Heart right ventricle (tissue), 16 donors: ENCODE data around the gene TPM1. TPM values are rescaled to one million over a fixed set of nuclear protein-coding genes. Genes with fewer than 3 reads are reported as not detected.
A peak's percentile ranks its signal among the peaks of the same experiment; 100 is the strongest.
"Not testable (repeated sequence)": the region's sequence is repeated elsewhere in the genome, so short reads cannot be mapped to it uniquely, and the experiment has no call there.

Source experiments
- ATAC-seq, 8 donors: fragments of 200-7000 bp; cut with Tn5 transposase; one replicate each; pipeline ENCODE4 v1.9.1; 2020; ENCODE audit warnings: mild to moderate bottlenecking in 8 of 8, moderate library complexity in 8 of 8, moderate number of reproducible peaks in 1 of 8
- DNase-seq, 2 donors: peaks; one replicate each; pipeline ENCODE4 v3.0.0-alpha.2; 2020
- H3K27ac ChIP-seq, 10 donors: fragments of 200-600 bp; sonication (generic) in 2 of 10; one replicate each; pipeline versions ENCODE4 v1.5.0 to v1.8.0; 2020 to 2022; ENCODE audit warnings: mild to moderate bottlenecking in 3 of 10
- H3K27me3 ChIP-seq, 7 donors: fragments of 200-600 bp; one replicate each; pipeline ENCODE4 v1.8.0; 2021 to 2022; ENCODE audit warnings: mild to moderate bottlenecking in 2 of 7
- H3K36me3 ChIP-seq, 9 donors: fragments of 200-600 bp; sonication (generic) in 1 of 9; one replicate each; pipeline versions ENCODE4 v1.5.0 to v1.8.0; 2020 to 2022; ENCODE audit warnings: mild to moderate bottlenecking in 2 of 9
- H3K4me1 ChIP-seq, 9 donors: fragments of 200-600 bp; sonication (generic) in 1 of 9; one replicate each; pipeline versions ENCODE4 v1.5.0 to v1.8.0; 2020 to 2022; ENCODE audit warnings: mild to moderate bottlenecking in 4 of 9
- H3K4me3 ChIP-seq, 10 donors: fragments of 200-600 bp; sonication (generic) in 2 of 10; one replicate each; pipeline versions ENCODE4 v1.5.0 to v1.8.0; 2020 to 2022; ENCODE audit warnings: mild to moderate bottlenecking in 7 of 10, moderate library complexity in 2 of 10
- H3K9me3 ChIP-seq, 11 donors: fragments of 200-600 bp in 10 of 11; sonication (generic) in 2 of 11; one replicate each; pipeline versions ENCODE4 v1.5.0 to v1.8.0; 2013 to 2022; ENCODE audit warnings: mild to moderate bottlenecking in 2 of 11, control low read depth in 1 of 11, moderate library complexity in 1 of 11
- WGBS, 2 donors: extraction: QIAGEN DNeasy Blood & Tissue Kit; methylation state at CpG; one replicate each; pipeline ENCODE4 v1.1.7; 2013; ENCODE audit warnings: inconsistent platforms in 1 of 2; 5-methylcytosine and 5-hydroxymethylcytosine counted together
- intact Hi-C, 10 donors: fragments of 100-400 bp; cut with DNase I; formaldehyde crosslinking; loops; one replicate each; pipeline versions ENCODE4 v1.11.1 to v1.14.2; 2022
- polyA plus RNA-seq, 2 donors: library from polyadenylated mRNA; stranded (reverse); fragments of 200-250 nt; gene quantifications; one replicate each; pipeline ENCODE4 v1.2.3, GENCODE V29; 2013
- total RNA-seq, 10 donors: library from RNA; stranded (reverse); fragmentation: NEBNext Ultra II Directional in 3 of 10; extraction: Animal tissue kit (Norgen Biotek cat#: 25700) in 3 of 10; gene quantifications; one replicate each; pipeline versions ENCODE4 v1.2.1 to v1.2.4, GENCODE V29; 2021 to 2023
- TF ChIP-seq, protein P1 (sequence below), 9 donors: fragments of 200-600 bp; sonication (generic) in 2 of 9; IDR thresholded peaks; one replicate each; pipeline versions ENCODE4 v1.5.0 to v1.8.0; 2021 to 2022; ENCODE audit warnings: antibody characterized with exemption in 9 of 9, mild to moderate bottlenecking in 5 of 9, moderate library complexity in 1 of 9
- donor health status: Arrhythmogenic right ventricular cardiomyopathy.
- donor health status: ischemic (EF 13 %, LVEDD 7.1; RV severe dilation, severe dysfunction).
- donor health status: healthy with polysubstance abuse.
- donor health status: DM: no; HTN: yes; CAD: no.
- donor health status: DM: no; HTN: no; CAD: no.
- donor health status: ischemic (EF 25% LVEDD 6.9; RV normal size, moderate dysfunction).
- donor health status: ischemic (EF 25% LVEDD 5.7; RV mildly dilated, moderate dysfunction).
- donor health status: healthy.
- donor health status: DM: yes; HTN: yes; CAD: no.
- donor health status: Ischemic cardiomyopathy.
- donor health status: ischemic (EF 35%, LVEDD 5.7; RV mildly dilated, moderate dysfunction).
- donor health status: nonischemic (EF 11% LVEDD 7.7; RV severe dilation, severe dysfunction).
- donor health status: DM: yes; HTN: yes; CAD: no.
- donor health status: PGD.
- donor health status: ischemic (EF 29% LVEDD 5.4; RV normal size, mild dysfunction).
- donor health status: nonischemic (EF 23%, LVEDD 6.1; RV moderate dilation, normal function).

The TPM1 gene
- total and polyA plus RNA-seq, 12 donors, result 10,066 to 18,091 (median 14,403) TPM

DNA sequence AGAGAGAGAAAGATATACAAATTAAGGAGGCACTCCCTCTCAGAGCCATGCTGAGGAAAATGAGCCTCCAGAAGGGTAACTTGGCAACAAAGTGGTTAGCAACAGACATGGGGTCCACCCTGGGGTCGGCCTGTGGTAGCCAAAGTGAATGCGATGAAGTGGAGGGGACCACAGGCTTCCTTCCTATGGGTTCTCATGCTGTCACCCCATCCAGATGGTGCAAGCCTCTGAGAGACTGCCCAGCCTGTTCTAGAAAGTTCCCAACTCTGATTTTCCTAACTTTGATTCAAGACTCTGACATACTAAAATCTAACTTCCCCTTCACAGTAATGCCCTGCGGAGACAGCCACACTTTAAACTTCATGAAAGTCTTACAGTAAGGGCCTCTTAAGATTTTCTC is 60.9 kb downstream of the TPM1 start:
- no peak overlapping the region for H3K4me3 ChIP-seq
- H3K27me3 ChIP-seq, result no peaks in the 10 kb centered on the region
- ATAC-seq (no peak), DNase-seq (no peak)
- TF ChIP-seq, protein P1, sequence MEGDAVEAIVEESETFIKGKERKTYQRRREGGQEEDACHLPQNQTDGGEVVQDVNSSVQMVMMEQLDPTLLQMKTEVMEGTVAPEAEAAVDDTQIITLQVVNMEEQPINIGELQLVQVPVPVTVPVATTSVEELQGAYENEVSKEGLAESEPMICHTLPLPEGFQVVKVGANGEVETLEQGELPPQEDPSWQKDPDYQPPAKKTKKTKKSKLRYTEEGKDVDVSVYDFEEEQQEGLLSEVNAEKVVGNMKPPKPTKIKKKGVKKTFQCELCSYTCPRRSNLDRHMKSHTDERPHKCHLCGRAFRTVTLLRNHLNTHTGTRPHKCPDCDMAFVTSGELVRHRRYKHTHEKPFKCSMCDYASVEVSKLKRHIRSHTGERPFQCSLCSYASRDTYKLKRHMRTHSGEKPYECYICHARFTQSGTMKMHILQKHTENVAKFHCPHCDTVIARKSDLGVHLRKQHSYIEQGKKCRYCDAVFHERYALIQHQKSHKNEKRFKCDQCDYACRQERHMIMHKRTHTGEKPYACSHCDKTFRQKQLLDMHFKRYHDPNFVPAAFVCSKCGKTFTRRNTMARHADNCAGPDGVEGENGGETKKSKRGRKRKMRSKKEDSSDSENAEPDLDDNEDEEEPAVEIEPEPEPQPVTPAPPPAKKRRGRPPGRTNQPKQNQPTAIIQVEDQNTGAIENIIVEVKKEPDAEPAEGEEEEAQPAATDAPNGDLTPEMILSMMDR (IDR thresholded peaks at IDR 0.05), result no peak
- intact Hi-C loops, result no loop called here
- H3K27ac ChIP-seq, result no peak overlapping the region
- 91 to 95% methylated on average over 3 of the region's 3 CpGs for WGBS, 2 donors
- H3K9me3 ChIP-seq, result no peaks in the 10 kb centered on the region
- H3K36me3 ChIP-seq, result no peaks in the 10 kb centered on the region
- peaks cover 0 to 5% (median 0%) of the 10 kb centered on the region in 9 donors for H3K4me1 ChIP-seq

DNA sequence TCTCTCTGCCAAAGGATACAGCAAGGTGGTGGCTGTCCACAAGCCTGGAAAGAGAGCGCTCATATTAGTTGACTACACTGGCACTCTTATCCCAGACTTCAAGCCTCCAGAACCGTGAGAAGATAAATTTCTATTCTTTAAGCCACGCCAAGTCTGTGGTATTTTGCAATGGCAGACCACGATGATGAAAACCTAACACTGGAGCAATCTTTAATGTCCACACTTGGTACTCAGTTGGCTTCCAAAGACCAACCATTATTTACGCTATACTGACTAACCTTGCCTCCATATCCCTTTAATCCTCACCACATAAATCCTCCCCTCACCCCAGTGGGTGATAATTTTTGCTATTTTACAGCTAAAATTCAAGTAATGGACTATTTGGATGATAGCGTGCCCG is 62.2 kb downstream of the TPM1 start:
- TF ChIP-seq, protein P1 (IDR thresholded peaks at IDR 0.05), result no peak
- DNase-seq (no peak), ATAC-seq (no peak)
- no peaks in the 10 kb centered on the region for H3K9me3 ChIP-seq
- peaks cover 0 to 5% (median 0%) of the 10 kb centered on the region in 9 donors for H3K4me1 ChIP-seq
- WGBS, 2 donors, result 71% methylated on average over 7 of the region's 7 CpGs
- no peak overlapping the region for H3K4me3 ChIP-seq
- no peaks in the 10 kb centered on the region for H3K27me3 ChIP-seq
- no peaks in the 10 kb centered on the region for H3K36me3 ChIP-seq
- H3K27ac ChIP-seq, result no peak overlapping the region
- intact Hi-C loops, result no loop called here

DNA sequence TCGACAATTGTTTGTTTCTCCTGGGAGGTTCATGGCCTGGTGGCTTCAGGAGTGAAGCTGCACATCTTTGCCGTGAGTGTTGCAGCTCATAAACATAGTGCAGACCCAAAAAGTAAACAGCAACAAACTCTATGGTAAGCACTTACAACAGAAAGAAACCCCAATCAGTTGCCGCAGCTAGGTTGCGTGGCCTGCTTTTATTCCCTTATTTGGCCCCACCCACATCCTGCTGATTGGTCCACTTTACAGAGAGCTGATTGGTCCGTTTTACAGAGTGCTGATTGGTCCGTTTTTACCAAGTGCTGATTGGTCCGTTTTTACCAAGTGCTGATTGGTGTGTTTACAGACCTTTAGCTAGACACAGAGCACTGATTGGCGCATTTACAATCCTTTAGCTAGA is 62.8 kb downstream of the TPM1 start:
- H3K36me3 ChIP-seq, DNase-seq, H3K4me3 ChIP-seq, H3K9me3 ChIP-seq, H3K4me1 ChIP-seq, intact Hi-C loops, H3K27ac ChIP-seq, H3K27me3 ChIP-seq, ATAC-seq: not testable (repeated sequence)
- WGBS, 2 donors, result 80% methylated on average over 8 of the region's 8 CpGs

DNA sequence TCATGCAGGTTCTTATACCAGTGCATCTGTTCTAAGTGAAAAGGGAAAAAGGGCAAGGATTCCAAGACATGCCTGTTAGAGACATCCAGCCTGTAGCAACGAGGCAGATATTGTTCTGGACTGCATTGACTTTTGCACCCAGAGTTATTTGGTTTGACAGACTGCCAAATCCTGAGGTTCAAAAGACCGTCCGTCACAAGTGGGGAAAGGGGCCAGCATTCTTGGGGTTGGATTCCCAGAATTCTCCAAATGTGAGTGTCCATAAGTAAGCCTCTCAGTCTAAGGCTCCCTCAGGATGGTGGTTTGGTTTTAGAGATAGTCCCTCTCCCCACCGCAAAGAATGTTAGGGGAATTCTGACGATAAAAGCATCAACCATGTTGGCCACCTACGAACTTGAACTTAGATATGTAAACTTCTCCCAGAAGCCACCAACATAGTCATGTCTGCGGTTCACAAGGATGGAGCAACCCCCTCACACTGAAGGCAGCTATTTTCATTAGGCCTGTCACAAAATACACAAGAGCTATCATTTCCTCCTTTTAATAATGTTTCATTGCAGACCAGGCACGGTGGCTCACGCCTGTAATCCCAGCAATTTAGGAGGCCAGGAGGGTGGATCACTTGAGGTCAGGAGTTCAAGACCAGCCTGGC is 65.5 kb downstream of the TPM1 start:
- intact Hi-C loops, result no loop called here
- 41 to 43% methylated on average over 9 of the region's 9 CpGs for WGBS, 2 donors
- TF ChIP-seq, protein P1 (IDR thresholded peaks at IDR 0.05), result no peak
- Histone ChIP-seq H3K36me3 (no peaks in the 10 kb centered on the region), H3K27ac (no peak overlapping the region), H3K27me3 (no peaks in the 10 kb centered on the region), H3K4me1 (peaks cover 0 to 7% (median 0%) of the 10 kb centered on the region in 9 donors), H3K9me3 (no peaks in the 10 kb centered on the region), H3K4me3 (no peak overlapping the region)
- ATAC-seq, result peak in 3 of 8 donors; percentile 32 to 63 (median 50)
- no peak for DNase-seq

DNA sequence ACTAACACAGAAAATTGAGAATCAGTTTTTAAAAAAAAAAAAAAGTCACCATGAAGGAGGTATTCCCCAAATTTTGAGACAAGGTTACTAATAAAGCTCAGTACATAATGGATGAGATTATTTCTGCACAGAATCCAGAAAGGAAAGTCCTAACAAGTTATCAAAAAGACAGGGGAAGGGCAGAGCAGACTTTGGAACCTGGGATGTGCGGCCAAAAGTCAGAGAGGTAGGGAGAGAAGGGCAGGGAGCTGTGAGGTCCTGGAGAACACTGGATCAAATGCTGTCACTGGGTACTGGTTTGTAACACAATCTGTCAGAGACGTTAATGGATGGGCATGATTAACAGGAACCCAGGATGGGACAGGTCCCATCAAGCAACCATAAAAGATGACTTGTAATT is 67.0 kb downstream of the TPM1 start:
- Histone ChIP-seq H3K27ac (no peak overlapping the region), H3K36me3 (no peaks in the 10 kb centered on the region), H3K4me3 (no peak overlapping the region), H3K4me1 (peaks cover 0 to 8% (median 0%) of the 10 kb centered on the region in 9 donors), H3K9me3 (no peaks in the 10 kb centered on the region), H3K27me3 (no peaks in the 10 kb centered on the region)
- DNase-seq (no peak), ATAC-seq (no peak)
- intact Hi-C loops, result no loop called here
- WGBS, 2 donors, result 81 to 89% methylated on average over 2 of the region's 2 CpGs
- TF ChIP-seq, protein P1 (IDR thresholded peaks at IDR 0.05), result no peak
